Large intestine (tissue), 3 donors: Measurements from ENCODE around the gene NEMP2. TPM values are rescaled to one million over a fixed set of nuclear protein-coding genes. Genes with fewer than 3 reads are reported as not detected.

Source experiments
- DNase-seq, 2 donors: peaks; one replicate each; pipeline versions ENCODE4 v3.0.0 to v3.0.0-alpha.2; 2013
- H3K27ac ChIP-seq: one replicate; pipeline ENCODE4 v1.5.1; 2013; ENCODE audit warnings: low read length
- H3K27me3 ChIP-seq: 2 replicates; pipeline ENCODE4 v1.6.1; 2013; ENCODE audit warnings: low read length; ENCODE audit not compliant: control insufficient read depth, insufficient read depth
- H3K36me3 ChIP-seq: 2 replicates; pipeline ENCODE4 v1.6.1; 2013; ENCODE audit warnings: low read length; ENCODE audit not compliant: control insufficient read depth, insufficient read depth
- H3K4me1 ChIP-seq: one replicate; pipeline ENCODE4 v1.6.1; 2013; ENCODE audit warnings: low read length; ENCODE audit not compliant: control insufficient read depth, insufficient read depth
- H3K4me3 ChIP-seq: one replicate; pipeline ENCODE4 v1.5.1; 2013; ENCODE audit warnings: low read length
- H3K9me3 ChIP-seq: one replicate; pipeline ENCODE4 v1.6.1; 2013; ENCODE audit warnings: mild to moderate bottlenecking, low read depth, low read length, moderate library complexity; ENCODE audit not compliant: control insufficient read depth
- WGBS: methylation state at CpG from one replicate; pipeline ENCODE4 v1.1.5; 2013; ENCODE audit warnings: low lambda C conversion rate; ENCODE audit not compliant: insufficient coverage; 5-methylcytosine and 5-hydroxymethylcytosine counted together
- polyA plus RNA-seq: library from polyadenylated mRNA; unstranded; fragments of 120-200 nt; gene quantifications from one replicate; pipeline ENCODE4 v1.2.1, GENCODE V29; 2013

Gene NEMP2
- polyA plus RNA-seq, 1 donor, result 5.2 TPM

DNA sequence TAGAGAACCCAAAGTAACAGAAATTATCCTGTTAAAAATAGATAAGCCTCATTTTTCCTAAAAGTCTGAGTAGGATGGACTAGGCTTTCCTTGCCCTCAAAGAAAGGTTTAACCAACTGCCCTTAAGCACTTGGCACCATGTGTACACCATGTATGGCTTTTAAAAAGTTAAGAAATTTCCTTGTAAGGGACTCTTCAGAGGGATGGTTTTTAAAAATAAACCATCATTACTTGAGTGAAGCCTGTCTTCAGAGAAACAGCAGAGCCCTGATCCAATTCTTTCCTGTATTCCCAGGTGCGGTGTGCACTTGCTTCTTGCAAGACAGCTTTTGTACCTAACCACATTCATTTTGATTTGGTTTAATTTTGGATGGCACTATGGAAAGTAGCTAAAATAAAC is 1.1 kb upstream of the NEMP2 start:
- H3K27ac ChIP-seq, result peak overlapping the region; percentile 67
- DNase-seq, result peak in 1 of 2 donors; percentile 32
- peak overlapping the region; percentile 73 for H3K4me3 ChIP-seq
- WGBS, result no CpG with 5 or more reads among the region's 1 CpG
- peaks cover 9% of the 10 kb centered on the region for H3K4me1 ChIP-seq
- no peaks in the 10 kb centered on the region for H3K36me3 ChIP-seq
- peaks cover 12% of the 10 kb centered on the region for H3K9me3 ChIP-seq
- no peaks in the 10 kb centered on the region for H3K27me3 ChIP-seq

DNA sequence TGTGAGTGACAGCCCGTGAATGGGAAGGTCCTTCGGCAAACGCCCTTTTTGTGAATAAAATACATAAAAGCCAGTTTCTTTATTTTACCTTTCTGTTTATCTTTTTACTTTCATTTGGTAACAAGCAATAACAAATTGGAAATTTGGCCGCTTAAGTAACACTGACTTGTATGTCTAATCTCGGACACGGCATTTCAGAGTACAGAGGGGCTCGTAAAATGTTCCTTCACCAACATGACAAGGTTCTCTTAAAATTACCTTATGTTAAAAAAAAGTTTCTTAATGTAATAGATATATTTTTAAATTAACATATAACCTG is 558 bp upstream of the NEMP2 start:
- Histone ChIP-seq H3K4me3 (peak overlapping the region; percentile 73), H3K27ac (peak overlapping the region; percentile 67), H3K4me1 (peaks cover 13% of the 10 kb centered on the region), H3K9me3 (peaks cover 7% of the 10 kb centered on the region), H3K36me3 (no peaks in the 10 kb centered on the region), H3K27me3 (no peaks in the 10 kb centered on the region)
- 0% methylated on average over 2 of the region's 7 CpGs for WGBS
- DNase-seq, result no peak

DNA sequence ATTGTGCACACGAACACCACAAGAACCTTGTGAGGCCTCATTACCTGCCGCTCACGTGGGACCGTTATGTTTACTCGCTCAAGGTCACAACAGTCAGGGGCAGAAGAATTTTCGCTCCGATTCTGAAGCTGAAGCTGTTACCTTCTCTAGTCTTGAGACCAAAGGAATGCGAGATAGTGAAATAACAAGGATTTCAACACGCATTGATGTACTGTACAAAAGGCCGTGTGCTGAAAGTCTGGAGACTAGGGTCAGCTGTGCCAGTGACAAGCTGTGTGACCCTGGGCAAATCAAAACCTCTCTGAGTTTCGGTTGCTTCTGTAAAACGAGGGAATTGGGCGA is 583 bp downstream of the NEMP2 start:
- no peaks in the 10 kb centered on the region for H3K9me3 ChIP-seq
- H3K27me3 ChIP-seq, result no peaks in the 10 kb centered on the region
- H3K4me3 ChIP-seq, result peak overlapping the region; percentile 73
- no CpG with 5 or more reads among the region's 13 CpGs for WGBS
- peaks cover 23% of the 10 kb centered on the region for H3K4me1 ChIP-seq
- H3K27ac ChIP-seq, result peak overlapping the region; percentile 84
- H3K36me3 ChIP-seq, result no peaks in the 10 kb centered on the region
- DNase-seq, result peak; percentile 53 to 78

DNA sequence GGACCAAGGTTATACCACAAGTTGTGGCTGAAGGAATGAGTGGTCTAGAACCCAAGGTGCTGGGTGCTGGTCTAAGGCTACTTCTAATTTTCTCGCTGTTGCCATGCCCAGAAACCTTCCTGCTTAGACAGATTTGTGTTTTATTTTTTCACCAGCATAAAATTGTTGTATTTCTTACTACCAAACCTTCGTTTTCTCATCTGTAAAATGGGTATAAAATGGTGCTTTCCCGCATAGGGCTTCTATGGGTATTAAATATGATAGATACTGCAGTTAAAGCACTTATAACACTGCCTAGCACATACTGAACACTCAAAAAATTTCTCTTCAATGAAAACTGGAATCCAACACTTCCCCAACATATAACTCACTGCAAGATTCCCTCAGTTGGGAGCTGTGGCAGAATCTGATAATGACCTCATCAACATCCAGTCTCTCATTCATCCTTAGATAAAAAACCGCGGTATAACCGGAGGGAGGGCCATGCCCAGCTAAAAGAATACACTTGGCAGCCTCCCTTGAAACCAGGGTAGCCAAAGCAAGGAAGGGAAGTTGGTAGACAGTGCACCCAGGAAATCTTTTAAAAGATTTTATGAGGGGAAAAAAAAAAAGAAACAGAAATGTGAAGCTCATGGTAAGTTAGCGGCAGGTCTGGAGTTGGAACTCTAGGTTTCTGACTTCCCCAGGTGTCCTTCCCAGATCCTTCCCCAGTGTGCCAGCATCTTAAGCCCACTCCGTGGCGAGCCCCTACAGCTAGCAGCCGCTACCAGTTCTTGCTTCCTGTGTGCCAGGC is 1.2 kb downstream of the NEMP2 start:
- no peak for DNase-seq
- Histone ChIP-seq H3K4me1 (peaks cover 28% of the 10 kb centered on the region), H3K9me3 (no peaks in the 10 kb centered on the region), H3K36me3 (no peaks in the 10 kb centered on the region), H3K27me3 (no peaks in the 10 kb centered on the region), H3K27ac (peak overlapping the region; percentile 84), H3K4me3 (peak overlapping the region; percentile 73)
- 67% methylated on average over 1 of the region's 10 CpGs for WGBS

- DNase-seq, result no peak
- no CpG with 5 or more reads among the region's 4 CpGs for WGBS
- peaks cover 31% of the 10 kb centered on the region for H3K4me1 ChIP-seq
Observed at GRCh38 chr2:190532581-190532980, 1.9 kb downstream of the NEMP2 start.

DNA sequence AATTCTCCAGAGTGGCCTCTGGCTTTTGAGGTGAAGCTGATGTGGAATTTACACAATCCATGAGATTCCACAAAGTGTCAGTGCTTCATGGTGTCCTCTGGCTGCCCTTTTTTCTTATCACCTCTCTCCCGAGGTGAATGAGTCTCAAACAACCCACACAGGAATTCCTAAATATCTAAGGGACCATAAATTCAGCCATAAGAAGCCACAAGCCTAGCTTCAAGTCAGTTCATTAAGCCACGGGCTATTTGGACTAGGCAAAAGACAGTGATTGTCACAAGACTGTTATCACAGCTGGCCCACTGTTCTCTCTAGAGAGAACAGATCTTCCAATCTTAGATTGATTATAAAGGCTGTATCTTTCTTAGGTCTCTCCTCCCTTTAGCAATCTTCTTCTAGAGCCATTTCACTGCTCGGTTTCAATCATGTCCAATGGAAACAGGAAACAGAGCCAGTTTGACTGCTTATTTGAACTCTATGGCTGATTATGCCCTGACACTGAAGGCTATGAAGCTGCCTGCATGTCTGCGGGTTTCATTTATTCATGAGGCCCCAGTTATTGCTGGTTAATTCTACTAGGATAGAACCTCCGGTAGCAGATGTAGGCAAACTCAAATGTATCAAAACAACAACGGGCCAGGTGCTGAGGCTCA is 4.1 kb downstream of the NEMP2 start:
- Histone ChIP-seq H3K9me3 (no peaks in the 10 kb centered on the region), H3K4me1 (peaks cover 35% of the 10 kb centered on the region), H3K27ac (peak overlapping the region; percentile 42), H3K4me3 (no peak overlapping the region), H3K27me3 (no peaks in the 10 kb centered on the region), H3K36me3 (no peaks in the 10 kb centered on the region)
- peak; percentile 50 to 70 for DNase-seq
- 8% methylated on average over 2 of the region's 6 CpGs for WGBS

More at GRCh38 chr2:190532581-190532980, 1.9 kb downstream of the NEMP2 start:
- Histone ChIP-seq H3K9me3 (no peaks in the 10 kb centered on the region), H3K27ac (no peak overlapping the region), H3K4me3 (no peak overlapping the region), H3K27me3 (no peaks in the 10 kb centered on the region), H3K36me3 (no peaks in the 10 kb centered on the region)

- peak in 1 of 2 donors; percentile 14 for DNase-seq
- no CpG with 5 or more reads among the region's 3 CpGs for WGBS
- Histone ChIP-seq H3K4me3 (no peak overlapping the region), H3K9me3 (no peaks in the 10 kb centered on the region), H3K36me3 (no peaks in the 10 kb centered on the region), H3K27ac (peak overlapping the region; percentile 42), H3K4me1 (peaks cover 35% of the 10 kb centered on the region), H3K27me3 (no peaks in the 10 kb centered on the region)
Observed at GRCh38 chr2:190529486-190530247, 4.9 kb downstream of the NEMP2 start.

DNA sequence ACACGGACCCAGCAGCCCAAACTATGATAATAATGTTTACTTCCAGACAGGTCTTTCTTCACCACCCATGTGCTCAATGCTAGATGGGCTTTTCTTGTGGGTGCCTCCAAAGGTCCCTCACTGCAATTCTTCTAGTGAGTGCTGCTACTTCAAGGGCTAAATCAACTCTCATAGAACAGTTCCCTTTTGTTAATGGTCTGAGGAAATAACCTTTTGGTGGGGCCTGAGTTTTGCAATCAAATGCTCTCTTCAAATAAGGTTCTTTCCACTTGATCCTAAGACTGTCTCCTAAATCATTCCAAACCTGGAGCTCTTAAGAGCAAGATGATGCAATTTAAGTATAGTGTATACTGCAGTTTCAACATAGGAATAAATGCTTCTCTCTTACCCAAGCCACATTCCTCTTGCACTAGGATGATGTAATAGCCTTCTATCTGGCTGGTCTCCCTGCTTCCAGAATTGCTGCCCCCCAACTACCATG is 6.0 kb downstream of the NEMP2 start:
- H3K27me3 ChIP-seq, result no peaks in the 10 kb centered on the region
- peaks cover 32% of the 10 kb centered on the region for H3K4me1 ChIP-seq
- 20% methylated on average over 1 of the region's 1 CpG for WGBS
- no peak overlapping the region for H3K27ac ChIP-seq
- no peaks in the 10 kb centered on the region for H3K9me3 ChIP-seq
- H3K4me3 ChIP-seq, result no peak overlapping the region
- H3K36me3 ChIP-seq, result no peaks in the 10 kb centered on the region
- peak; percentile 27 to 29 for DNase-seq

DNA sequence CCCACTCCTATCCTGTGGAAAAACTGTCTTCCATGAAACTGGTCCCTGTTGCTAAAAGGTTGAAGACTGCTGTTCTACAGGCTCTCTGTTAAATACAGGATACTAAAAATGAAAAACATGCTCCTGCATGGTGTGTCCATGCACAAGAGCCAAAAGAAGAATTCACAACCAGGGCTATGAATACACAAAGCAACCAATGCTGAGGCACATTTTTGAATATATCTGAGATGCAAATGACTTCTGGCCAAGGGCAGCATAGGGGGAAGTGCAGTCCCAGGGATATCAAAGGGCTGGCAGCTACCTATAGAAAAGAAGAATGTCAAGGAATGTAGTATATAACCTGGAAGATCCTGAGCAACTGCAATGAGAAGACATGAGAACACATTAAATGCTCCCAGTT is 6.6 kb downstream of the NEMP2 start:
- Histone ChIP-seq H3K4me3 (no peak overlapping the region), H3K36me3 (no peaks in the 10 kb centered on the region)
- DNase-seq, result no peak

DNA sequence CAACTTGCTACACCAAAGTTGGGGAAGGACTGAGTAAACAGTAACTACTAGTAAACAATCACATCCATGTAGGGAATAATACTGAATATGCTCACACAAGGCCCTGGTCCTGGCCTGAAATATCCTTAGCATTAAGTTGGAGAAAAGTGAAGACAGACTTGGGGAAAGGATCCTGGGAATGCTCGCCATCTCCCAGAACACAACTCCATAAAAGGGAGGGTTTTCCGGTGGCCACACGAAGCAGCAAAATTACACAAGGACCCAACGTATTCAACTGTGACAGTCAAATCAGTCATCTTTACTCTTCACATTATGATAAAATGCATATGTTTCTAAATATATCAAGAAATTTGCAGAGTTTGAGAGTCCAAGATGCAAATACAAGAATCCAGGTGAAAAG is 7.3 kb downstream of the NEMP2 start:
- no peak for DNase-seq
- no peaks in the 10 kb centered on the region for H3K36me3 ChIP-seq
- H3K4me1 ChIP-seq, result peaks cover 30% of the 10 kb centered on the region
- no peaks in the 10 kb centered on the region for H3K9me3 ChIP-seq
- no peaks in the 10 kb centered on the region for H3K27me3 ChIP-seq
- no peak overlapping the region for H3K27ac ChIP-seq
- no CpG with 5 or more reads among the region's 4 CpGs for WGBS
- H3K4me3 ChIP-seq, result no peak overlapping the region

More for the DNA sequence above, 6.6 kb downstream of the NEMP2 start:
- H3K9me3 ChIP-seq, result no peaks in the 10 kb centered on the region
- no peaks in the 10 kb centered on the region for H3K27me3 ChIP-seq
- H3K4me1 ChIP-seq, result peaks cover 30% of the 10 kb centered on the region
- no peak overlapping the region for H3K27ac ChIP-seq
